Neuronal stem cell (in vitro differentiated cells): Measurements from ENCODE around the gene LINGO3.

Source experiments
- DNase-seq: peaks from one replicate; pipeline ENCODE4 v3.0.0-alpha.2; 2013; ENCODE audit warnings: low spot score
- H2AFZ ChIP-seq: one replicate; pipeline ENCODE4 v1.6.1; 2013; ENCODE audit warnings: mild to moderate bottlenecking, low read length, inconsistent platforms
- H2AK5ac ChIP-seq: 2 replicates; pipeline ENCODE4 v1.6.1; 2013; ENCODE audit warnings: low read depth, mild to moderate bottlenecking, inconsistent platforms, low read length, moderate library complexity, mixed read lengths
- H2BK120ac ChIP-seq: 2 replicates; pipeline ENCODE4 v1.6.1; 2013; ENCODE audit warnings: low read depth, mild to moderate bottlenecking, inconsistent platforms, low read length, moderate library complexity, mixed read lengths
- H2BK12ac ChIP-seq: one replicate; pipeline ENCODE4 v1.6.1; 2013; ENCODE audit warnings: low read length, inconsistent platforms
- H2BK15ac ChIP-seq: 2 replicates; pipeline ENCODE4 v1.6.1; 2013; ENCODE audit warnings: mild to moderate bottlenecking, low read length, inconsistent platforms, mixed read lengths
- H2BK5ac ChIP-seq: one replicate; pipeline ENCODE4 v1.6.1; 2013; ENCODE audit warnings: inconsistent platforms, mild to moderate bottlenecking, low read length, moderate library complexity
- H3K14ac ChIP-seq: one replicate; pipeline ENCODE4 v1.6.1; 2013; ENCODE audit warnings: low read length, inconsistent platforms
- H3K18ac ChIP-seq: 2 replicates; pipeline ENCODE4 v1.6.1; 2013; ENCODE audit warnings: low read length, inconsistent platforms
- H3K23ac ChIP-seq: 2 replicates; pipeline ENCODE4 v1.6.1; 2013; ENCODE audit warnings: low read depth, mild to moderate bottlenecking, mixed read lengths, low read length, inconsistent platforms; ENCODE audit not compliant: poor library complexity
- H3K27ac ChIP-seq: replicated peaks from 3 replicates; pipeline ENCODE4 v1.5.1; 2013; ENCODE audit warnings: low read length, inconsistent platforms
- H3K27me3 ChIP-seq, 3 experiments: 2 replicates each; pipeline ENCODE4 v1.6.1; 2013; ENCODE audit warnings: low read length in 3 of 3, mild to moderate bottlenecking in 2 of 3, inconsistent platforms in 1 of 3, low read depth in 1 of 3, mixed read lengths in 1 of 3, moderate library complexity in 1 of 3; ENCODE audit not compliant: control insufficient read depth in 3 of 3, insufficient read depth in 3 of 3
- H3K36me3 ChIP-seq, 2 donors: replicated peaks in 1 of 2; 2 replicates each; pipeline ENCODE4 v1.6.1; 2013; ENCODE audit warnings: low read length in 2 of 2; ENCODE audit not compliant: control insufficient read depth in 2 of 2, insufficient read depth in 2 of 2
- H3K4ac ChIP-seq: 2 replicates; pipeline ENCODE4 v1.6.1; 2013; ENCODE audit warnings: inconsistent platforms, mild to moderate bottlenecking, low read length, moderate library complexity
- H3K4me1 ChIP-seq, 2 donors: 1 replicate in 1 of 2; 2 replicates in 1 of 2; pipeline ENCODE4 v1.6.1; 2013; ENCODE audit warnings: low read length in 2 of 2, low read depth in 1 of 2; ENCODE audit not compliant: control insufficient read depth in 2 of 2, insufficient read depth in 1 of 2
- H3K4me2 ChIP-seq: one replicate; pipeline ENCODE4 v1.6.1; 2013; ENCODE audit warnings: mild to moderate bottlenecking, low read length, inconsistent platforms; ENCODE audit not compliant: insufficient read depth, poor library complexity, severe bottlenecking
- H3K4me3 ChIP-seq, 2 donors: 2 replicates each; pipeline ENCODE4 v1.5.1; 2013; ENCODE audit warnings: low read length in 2 of 2, mild to moderate bottlenecking in 2 of 2, inconsistent platforms in 1 of 2, moderate library complexity in 1 of 2
- H3K79me1 ChIP-seq: one replicate; pipeline ENCODE4 v1.6.1; 2013; ENCODE audit warnings: low read depth, mild to moderate bottlenecking, inconsistent platforms, low read length, moderate library complexity
- H3K9ac ChIP-seq: one replicate; pipeline ENCODE4 v1.6.1; 2013; ENCODE audit warnings: mild to moderate bottlenecking, low read depth, low read length, inconsistent platforms; ENCODE audit not compliant: poor library complexity
- H3K9me3 ChIP-seq, 2 donors: replicated peaks in 1 of 2; 2 replicates each; pipeline versions ENCODE3 to v1.6.1; 2013; ENCODE audit warnings: low read length in 2 of 2, mild to moderate bottlenecking in 2 of 2, inconsistent platforms in 1 of 2, low read depth in 1 of 2, mixed read lengths in 1 of 2, moderate library complexity in 1 of 2; ENCODE audit not compliant: control insufficient read depth in 2 of 2, insufficient read depth in 1 of 2
- H4K8ac ChIP-seq: one replicate; pipeline ENCODE4 v1.6.1; 2013; ENCODE audit warnings: low read depth, mild to moderate bottlenecking, inconsistent platforms, low read length, moderate library complexity
- H4K91ac ChIP-seq: one replicate; pipeline ENCODE4 v1.6.1; 2013; ENCODE audit warnings: low read length, low read depth, mild to moderate bottlenecking, inconsistent platforms; ENCODE audit not compliant: poor library complexity
- WGBS, 2 donors: extraction: QIAGEN DNeasy Blood & Tissue Kit; methylation state at CpG; one replicate each; pipeline ENCODE4 v1.1.7; 2013; ENCODE audit warnings: missing lambda C conversion rate in 2 of 2, mixed read lengths in 1 of 2; ENCODE audit not compliant: insufficient read length in 2 of 2, insufficient replicate concordance in 1 of 2; ENCODE audit errors: extremely low coverage in 2 of 2; 5-methylcytosine and 5-hydroxymethylcytosine counted together

The LINGO3 gene

GRCh38 chr19:2345076-2345475 is 37.1 kb upstream of the LINGO3 start:
- no peak overlapping the region for H3K4ac ChIP-seq
- no peak overlapping the region for H2AFZ ChIP-seq
- H3K9me3 ChIP-seq = no peaks in the 10 kb centered on the region
- no peak overlapping the region for H3K14ac ChIP-seq
- H3K4me2 ChIP-seq = no peak overlapping the region
- no peak overlapping the region for H2AK5ac ChIP-seq
- H3K4me1 ChIP-seq = no peaks in the 10 kb centered on the region
- no peak overlapping the region for H3K9ac ChIP-seq
- no peak overlapping the region for H2BK12ac ChIP-seq
- peak overlapping the region; percentile 43 for H4K8ac ChIP-seq
- H2BK120ac ChIP-seq = no peak overlapping the region
- H2BK5ac ChIP-seq = peak overlapping the region; percentile 24
- WGBS, 2 donors = 100% methylated on average over 1 of the region's 17 CpGs; no CpG with 5 or more reads in 1 of the 2 donors
- H3K23ac ChIP-seq = peak overlapping the region; percentile 31
- H3K79me1 ChIP-seq = peaks cover 5% of the 10 kb centered on the region
- no peaks in the 10 kb centered on the region for H3K27me3 ChIP-seq
- H4K91ac ChIP-seq = no peak overlapping the region
- no peak for DNase-seq
- no peak overlapping the region for H2BK15ac ChIP-seq
- no peak overlapping the region for H3K27ac ChIP-seq
- H3K18ac ChIP-seq = no peak overlapping the region
- no peak overlapping the region for H3K4me3 ChIP-seq
- peaks cover 13 to 49% of the 10 kb centered on the region in 2 donors for H3K36me3 ChIP-seq

DNA sequence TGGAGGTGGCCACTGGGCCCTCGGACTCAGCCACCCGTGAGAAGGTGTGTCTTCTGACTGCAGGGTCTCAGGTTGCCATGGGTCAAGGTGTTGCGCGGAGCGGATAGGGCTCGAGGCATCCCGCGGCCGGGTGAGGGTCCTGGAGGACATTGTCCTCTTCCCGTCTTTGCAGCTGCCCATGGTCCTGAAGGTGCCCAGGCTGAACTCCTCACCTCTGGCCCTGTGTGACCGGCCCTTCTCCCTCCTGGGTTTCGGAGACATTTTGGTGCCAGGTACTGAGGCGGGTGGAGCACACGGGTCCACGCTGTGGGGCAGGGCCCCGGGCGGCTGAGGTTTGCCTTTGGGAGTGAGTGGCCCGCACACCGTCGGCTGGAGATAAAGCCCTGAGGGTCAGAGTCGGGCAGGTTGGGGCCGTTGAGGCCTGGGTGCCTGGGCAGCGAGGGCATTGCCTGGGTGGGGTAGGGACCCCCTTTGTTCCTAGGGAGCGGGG is 36.5 kb upstream of the LINGO3 start:
- Histone ChIP-seq H3K79me1 (peaks cover 11% of the 10 kb centered on the region), H2AK5ac (no peak overlapping the region), H4K91ac (no peak overlapping the region), H3K9ac (no peak overlapping the region), H2BK12ac (no peak overlapping the region), H3K27me3 (no peaks in the 10 kb centered on the region), H2BK120ac (no peak overlapping the region), H3K4me3 (no peak overlapping the region), H4K8ac (no peak overlapping the region), H3K4me1 (no peaks in the 10 kb centered on the region), H3K23ac (no peak overlapping the region), H3K4me2 (no peak overlapping the region), H3K14ac (no peak overlapping the region), H2BK15ac (no peak overlapping the region), H3K9me3 (no peaks in the 10 kb centered on the region), H2BK5ac (peak overlapping the region; percentile 24), H3K27ac (no peak overlapping the region), H3K4ac (no peak overlapping the region), H3K18ac (no peak overlapping the region), H2AFZ (no peak overlapping the region), H3K36me3 (peaks cover 11 to 53% of the 10 kb centered on the region in 2 donors)
- WGBS, 2 donors = no CpG with 5 or more reads among the region's 24 CpGs
- no peak for DNase-seq

DNA sequence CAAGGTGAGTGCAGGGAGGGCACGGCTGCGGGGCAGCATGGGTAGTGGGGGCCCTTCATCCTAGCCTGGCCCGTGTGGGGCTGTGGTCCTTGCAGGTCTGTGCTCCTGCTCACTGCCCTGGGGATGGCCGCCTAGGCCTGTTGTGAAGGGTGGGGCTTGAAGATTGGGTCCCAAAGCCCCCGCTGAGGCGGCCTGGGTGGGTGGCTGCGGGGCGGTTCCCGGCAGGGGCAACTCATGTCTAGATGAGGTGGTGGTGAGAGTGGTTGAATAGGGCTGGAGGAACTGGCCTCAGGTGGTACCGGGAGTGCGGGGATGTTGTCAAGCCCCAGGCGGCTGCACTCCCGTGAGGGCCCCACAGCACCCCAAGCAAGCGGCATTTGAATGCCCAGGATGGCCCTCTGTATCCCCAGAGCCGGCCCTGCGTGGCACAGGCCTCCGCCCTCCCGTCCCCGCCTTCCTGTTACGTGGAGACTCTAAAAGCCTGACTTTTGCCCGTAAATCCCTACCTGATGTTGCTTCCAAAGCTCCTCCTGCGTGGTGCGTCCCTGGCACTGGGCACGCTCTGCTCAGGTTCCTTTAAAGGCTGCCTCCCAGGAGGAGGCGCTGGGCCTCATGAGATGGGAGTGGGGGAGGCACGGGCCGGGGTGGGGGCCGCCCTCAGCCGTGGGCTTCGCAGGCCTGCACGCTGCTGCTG is 35.5 kb upstream of the LINGO3 start:
- peaks cover 14 to 58% of the 10 kb centered on the region in 2 donors for H3K36me3 ChIP-seq
- no peak overlapping the region for H3K4me2 ChIP-seq
- DNase-seq = no peak
- no peak overlapping the region for H2BK12ac ChIP-seq
- peak overlapping the region; percentile 66 for H2BK5ac ChIP-seq
- no peak overlapping the region for H3K27ac ChIP-seq
- H2AK5ac ChIP-seq = peak overlapping the region; percentile 61
- H3K27me3 ChIP-seq = no peaks in the 10 kb centered on the region
- H3K18ac ChIP-seq = peak overlapping the region; percentile 4
- no peak overlapping the region for H2AFZ ChIP-seq
- H3K79me1 ChIP-seq = peaks cover 19% of the 10 kb centered on the region
- peak overlapping the region; percentile 56 for H3K14ac ChIP-seq
- H2BK15ac ChIP-seq = no peak overlapping the region
- peak overlapping the region; percentile 10 for H3K23ac ChIP-seq
- H3K9me3 ChIP-seq = no peaks in the 10 kb centered on the region
- H3K4me3 ChIP-seq = no peak overlapping the region
- H4K91ac ChIP-seq = no peak overlapping the region
- peak overlapping the region; percentile 43 for H4K8ac ChIP-seq
- H3K9ac ChIP-seq = peak overlapping the region; percentile 50
- no peaks in the 10 kb centered on the region for H3K4me1 ChIP-seq
- WGBS, 2 donors = no CpG with 5 or more reads among the region's 31 CpGs
- H2BK120ac ChIP-seq = no peak overlapping the region
- H3K4ac ChIP-seq = no peak overlapping the region

DNA sequence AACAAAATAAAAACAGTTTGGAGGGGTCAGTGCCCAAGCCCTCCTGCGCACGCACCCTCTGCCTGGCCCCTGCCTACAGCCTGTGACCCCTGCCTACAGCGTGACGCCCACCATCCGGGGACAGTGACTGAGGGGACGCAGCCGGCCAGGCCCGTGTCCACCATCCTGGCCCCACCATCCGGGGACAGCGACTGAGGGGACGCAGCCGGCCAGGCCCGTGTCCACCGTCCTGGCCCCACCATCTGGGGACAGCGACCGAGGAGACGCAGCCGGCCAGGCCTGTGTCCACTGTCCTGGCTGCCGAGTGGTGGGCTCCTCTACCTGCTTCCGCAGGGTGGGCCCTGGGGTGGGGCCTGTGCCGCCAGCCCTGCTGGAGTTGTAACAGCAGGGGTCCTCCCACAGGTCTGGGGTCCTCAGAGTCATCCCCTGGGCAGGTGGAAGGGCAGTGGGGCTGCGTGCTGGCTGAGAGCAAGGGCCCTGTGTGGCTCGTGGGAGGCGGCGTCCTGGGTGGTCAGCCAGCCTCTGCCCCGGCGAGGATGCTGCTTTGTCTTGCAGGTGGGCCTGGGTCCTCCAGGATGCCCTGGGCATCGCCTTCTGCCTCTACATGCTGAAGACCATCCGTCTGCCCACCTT is 34.8 kb upstream of the LINGO3 start:
- H3K27ac ChIP-seq = no peak overlapping the region
- H2AFZ ChIP-seq = no peak overlapping the region
- no peak overlapping the region for H4K91ac ChIP-seq
- no peak overlapping the region for H3K4ac ChIP-seq
- H3K4me1 ChIP-seq = peaks cover 0 to under 1% of the 10 kb centered on the region in 2 donors
- no peak for DNase-seq
- H3K27me3 ChIP-seq = no peaks in the 10 kb centered on the region
- peak overlapping the region; percentile 10 for H3K23ac ChIP-seq
- H3K79me1 ChIP-seq = peaks cover 21% of the 10 kb centered on the region
- H3K9ac ChIP-seq = peak overlapping the region; percentile 50
- peak overlapping the region; percentile 4 for H3K18ac ChIP-seq
- no peak overlapping the region for H3K4me2 ChIP-seq
- H2BK12ac ChIP-seq = no peak overlapping the region
- no peak overlapping the region for H3K4me3 ChIP-seq
- peak overlapping the region; percentile 66 for H2BK5ac ChIP-seq
- H2BK120ac ChIP-seq = no peak overlapping the region
- no peaks in the 10 kb centered on the region for H3K9me3 ChIP-seq
- H2AK5ac ChIP-seq = peak overlapping the region; percentile 61
- peaks cover 14 to 63% of the 10 kb centered on the region in 2 donors for H3K36me3 ChIP-seq
- no peak overlapping the region for H2BK15ac ChIP-seq
- no peak overlapping the region for H4K8ac ChIP-seq
- H3K14ac ChIP-seq = peak overlapping the region; percentile 56
- no CpG with 5 or more reads among the region's 29 CpGs for WGBS, 2 donors
